Measurements from ENCODE around the gene EXOC4.

EXOC4 gene

GRCh38 chr7:133534816-133535215 is 281.9 kb downstream of the EXOC4 start:
- H3K4me3 ChIP-seq (ENCODE audit: low read depth, low read length), result no peak overlapping the region
- H3K27ac ChIP-seq, result no peak overlapping the region
- no peaks in the 10 kb centered on the region for H3K27me3 ChIP-seq (ENCODE audit: insufficient read depth, low read depth, severe bottlenecking)
- DNase-seq, result no peak
- H3K9me3 ChIP-seq (ENCODE audit: severe bottlenecking), result no peaks in the 10 kb centered on the region
- TF ChIP-seq, protein P1, sequence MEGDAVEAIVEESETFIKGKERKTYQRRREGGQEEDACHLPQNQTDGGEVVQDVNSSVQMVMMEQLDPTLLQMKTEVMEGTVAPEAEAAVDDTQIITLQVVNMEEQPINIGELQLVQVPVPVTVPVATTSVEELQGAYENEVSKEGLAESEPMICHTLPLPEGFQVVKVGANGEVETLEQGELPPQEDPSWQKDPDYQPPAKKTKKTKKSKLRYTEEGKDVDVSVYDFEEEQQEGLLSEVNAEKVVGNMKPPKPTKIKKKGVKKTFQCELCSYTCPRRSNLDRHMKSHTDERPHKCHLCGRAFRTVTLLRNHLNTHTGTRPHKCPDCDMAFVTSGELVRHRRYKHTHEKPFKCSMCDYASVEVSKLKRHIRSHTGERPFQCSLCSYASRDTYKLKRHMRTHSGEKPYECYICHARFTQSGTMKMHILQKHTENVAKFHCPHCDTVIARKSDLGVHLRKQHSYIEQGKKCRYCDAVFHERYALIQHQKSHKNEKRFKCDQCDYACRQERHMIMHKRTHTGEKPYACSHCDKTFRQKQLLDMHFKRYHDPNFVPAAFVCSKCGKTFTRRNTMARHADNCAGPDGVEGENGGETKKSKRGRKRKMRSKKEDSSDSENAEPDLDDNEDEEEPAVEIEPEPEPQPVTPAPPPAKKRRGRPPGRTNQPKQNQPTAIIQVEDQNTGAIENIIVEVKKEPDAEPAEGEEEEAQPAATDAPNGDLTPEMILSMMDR (IDR thresholded peaks at IDR 0.05; ENCODE audit: low read depth, low read length), result no peak
- H3K36me3 ChIP-seq, result no peaks in the 10 kb centered on the region

DNA sequence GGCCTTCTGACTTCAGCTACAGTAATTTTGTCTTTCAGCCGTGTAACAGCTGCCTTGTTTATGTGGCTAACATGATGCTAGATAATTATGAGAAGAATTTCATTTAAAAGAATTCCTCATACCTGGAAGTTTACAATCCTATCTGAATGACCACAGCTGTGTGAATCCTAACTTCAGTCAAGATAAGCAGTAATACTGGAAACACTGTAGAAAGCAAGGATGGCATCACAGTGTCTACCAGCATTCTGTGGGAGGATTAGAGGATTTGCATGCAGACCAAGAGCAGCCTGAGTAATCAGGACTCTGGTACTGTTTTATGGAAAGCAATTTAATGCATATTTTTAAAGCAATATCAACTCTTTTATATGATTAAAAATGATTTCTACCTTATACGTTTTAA is 282.4 kb downstream of the EXOC4 start:
- DNase-seq, result no peak
- Histone ChIP-seq H3K4me3 (ENCODE audit: low read depth, low read length) (no peak overlapping the region), H3K27ac (no peak overlapping the region), H3K36me3 (no peaks in the 10 kb centered on the region), H3K9me3 (ENCODE audit: severe bottlenecking) (no peaks in the 10 kb centered on the region), H3K27me3 (ENCODE audit: insufficient read depth, low read depth, severe bottlenecking) (no peaks in the 10 kb centered on the region)
- TF ChIP-seq, protein P1 (IDR thresholded peaks at IDR 0.05; ENCODE audit: low read depth, low read length), result no peak

GRCh38 chr7:133536450-133536849 is 283.6 kb downstream of the EXOC4 start:
- Histone ChIP-seq H3K27me3 (ENCODE audit: insufficient read depth, low read depth, severe bottlenecking) (no peaks in the 10 kb centered on the region), H3K27ac (no peak overlapping the region), H3K36me3 (no peaks in the 10 kb centered on the region), H3K4me3 (ENCODE audit: low read depth, low read length) (no peak overlapping the region), H3K9me3 (ENCODE audit: severe bottlenecking) (no peaks in the 10 kb centered on the region)
- DNase-seq, result no peak
- TF ChIP-seq, protein P1 (IDR thresholded peaks at IDR 0.05; ENCODE audit: low read depth, low read length), result no peak

- no peak for DNase-seq
These were observed 286.1 kb downstream of the EXOC4 start for GRCh38 chr7:133539016-133539415.

GRCh38 chr7:133540096-133540860 is 287.4 kb downstream of the EXOC4 start:
- no peaks in the 10 kb centered on the region for H3K36me3 ChIP-seq
- H3K4me3 ChIP-seq (ENCODE audit: low read depth, low read length), result no peak overlapping the region
- DNase-seq, result no peak
- H3K27me3 ChIP-seq (ENCODE audit: insufficient read depth, low read depth, severe bottlenecking), result no peaks in the 10 kb centered on the region
- H3K9me3 ChIP-seq (ENCODE audit: severe bottlenecking), result no peaks in the 10 kb centered on the region
- TF ChIP-seq, protein P1 (IDR thresholded peaks at IDR 0.05; ENCODE audit: low read depth, low read length), result no peak
- H3K27ac ChIP-seq, result no peak overlapping the region

More at GRCh38 chr7:133539016-133539415, 286.1 kb downstream of the EXOC4 start:
- Histone ChIP-seq H3K9me3 (ENCODE audit: severe bottlenecking) (no peaks in the 10 kb centered on the region), H3K4me3 (ENCODE audit: low read depth, low read length) (no peak overlapping the region), H3K27ac (no peak overlapping the region), H3K27me3 (ENCODE audit: insufficient read depth, low read depth, severe bottlenecking) (no peaks in the 10 kb centered on the region), H3K36me3 (no peaks in the 10 kb centered on the region)
- TF ChIP-seq, protein P1 (IDR thresholded peaks at IDR 0.05; ENCODE audit: low read depth, low read length), result no peak

Measured in WERI-Rb-1 (cell line).